HG03521 (cell line): ENCODE results near the gene SETD3.

Experiments
- ATAC-seq: cut with Tn5 transposase; IDR thresholded peaks from one replicate; pipeline ENCODE4 v1.9.1; 2021; ENCODE audit warnings: mild to moderate bottlenecking, moderate library complexity; ENCODE audit not compliant: unreplicated experiment

Gene SETD3

DNA sequence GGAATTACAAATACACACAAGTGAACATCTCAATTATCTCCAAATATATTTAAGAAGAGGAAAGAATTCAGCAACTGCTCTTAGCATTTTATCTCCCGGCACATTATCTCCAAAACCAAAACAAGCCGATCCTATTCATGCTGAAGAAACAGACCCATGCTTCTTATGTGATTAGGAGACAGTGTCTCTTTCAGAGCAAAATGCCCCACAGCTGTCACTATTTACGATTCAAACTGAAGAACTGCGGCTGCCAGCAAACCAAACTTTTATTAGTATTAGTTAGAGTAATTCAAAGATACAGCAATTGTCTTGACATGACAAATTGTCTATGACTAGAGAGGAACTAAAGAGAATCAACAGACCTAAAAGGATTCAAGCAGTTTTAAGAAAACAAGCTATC is 79.4 kb downstream of the SETD3 start:
- ATAC-seq = no peak

DNA sequence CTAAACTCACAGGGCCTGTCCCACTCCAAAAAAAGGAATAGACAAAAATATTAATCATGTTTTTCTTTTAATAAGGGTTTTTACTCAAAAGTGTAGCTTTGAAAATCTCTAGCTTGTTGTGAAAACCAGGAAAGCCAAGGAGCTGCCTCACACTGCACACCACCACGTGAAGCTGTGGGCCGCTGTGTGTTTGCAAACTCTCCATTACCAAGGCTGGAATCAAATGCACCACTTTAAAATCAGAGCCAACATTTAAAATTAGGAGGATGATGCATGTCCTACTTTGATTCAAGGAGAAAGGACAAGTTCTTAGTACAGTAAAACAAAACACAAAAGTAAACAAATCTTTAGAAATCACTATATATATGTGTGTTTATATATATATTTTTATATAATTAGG is 83.0 kb downstream of the SETD3 start:
- no peak for ATAC-seq

DNA sequence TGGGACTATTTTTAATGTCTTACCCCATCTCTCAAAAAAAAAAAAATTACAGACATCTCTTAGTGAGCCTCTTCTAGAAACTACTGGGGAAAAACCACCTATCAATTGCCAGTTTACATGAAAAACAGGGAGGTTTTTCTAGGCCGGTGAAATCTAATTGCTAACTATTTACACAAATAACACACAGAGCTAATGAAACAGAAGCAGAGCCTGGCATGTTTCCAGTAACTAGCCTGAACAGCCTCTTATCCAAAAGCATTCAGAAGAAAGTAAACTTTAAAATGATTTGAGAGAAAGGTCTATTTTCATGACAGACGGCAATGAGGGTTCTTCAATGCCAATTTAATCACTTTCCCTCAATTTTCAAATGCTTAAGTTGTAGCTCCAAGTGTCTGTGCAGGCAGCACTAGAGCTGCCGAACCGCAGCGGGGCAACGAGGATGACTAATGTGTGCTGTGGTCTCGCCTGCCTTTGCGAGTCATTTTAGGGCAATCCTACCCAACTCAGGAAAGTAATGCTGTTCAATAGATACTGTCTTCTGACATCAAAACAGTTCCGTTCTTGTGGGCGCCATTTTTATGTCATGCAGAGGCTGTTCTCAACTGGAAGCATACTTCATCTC is 84.6 kb downstream of the SETD3 start:
- ATAC-seq = no peak

- no peak for ATAC-seq
Observed at GRCh38 chr14:99394602-99395156, 86.0 kb downstream of the SETD3 start.

- peak; percentile 55 for ATAC-seq
Observed at GRCh38 chr14:99393059-99393655, 87.5 kb downstream of the SETD3 start.

DNA sequence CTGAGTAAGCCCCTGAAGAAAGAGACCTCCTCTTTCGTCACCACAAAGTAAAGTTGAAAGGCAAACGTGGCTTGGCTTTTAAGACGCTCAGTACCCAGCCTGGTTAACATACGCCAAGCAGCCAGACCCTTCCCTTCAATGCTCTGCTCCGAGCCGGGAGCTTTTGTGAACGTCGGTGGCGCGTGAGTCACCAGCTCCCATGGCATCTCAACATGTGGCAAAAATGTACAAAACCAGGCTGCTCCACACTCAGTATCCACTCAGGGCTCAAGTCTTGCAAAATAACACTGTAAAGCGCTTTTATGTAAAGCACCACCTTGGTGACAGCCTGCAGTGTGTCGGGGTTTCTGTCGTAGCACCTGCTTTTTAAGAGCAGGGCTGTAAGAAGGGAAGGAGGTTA is 89.0 kb downstream of the SETD3 start:
- ATAC-seq = no peak

GRCh38 chr14:99389174-99389826 is 91.4 kb downstream of the SETD3 start:
- ATAC-seq = peak; percentile 41

DNA sequence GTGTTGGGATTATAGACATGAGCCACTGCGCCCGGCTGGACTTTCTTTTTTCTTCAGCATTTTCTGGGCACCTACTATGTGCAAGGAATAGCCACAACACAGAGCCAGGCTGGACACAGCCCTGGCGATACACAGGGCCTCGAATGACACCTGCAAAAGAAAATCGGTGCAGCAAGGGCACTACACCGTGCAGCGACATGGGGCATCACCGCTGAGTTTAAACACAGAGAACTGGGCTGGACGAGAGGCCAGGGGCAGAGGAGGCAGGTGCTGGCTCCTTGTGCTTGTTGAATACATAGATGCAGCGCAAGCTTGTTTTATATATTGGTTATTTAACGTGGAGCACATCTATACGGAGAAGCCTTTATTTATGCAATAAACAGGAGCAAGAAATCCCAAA is 92.4 kb downstream of the SETD3 start:
- no peak for ATAC-seq

GRCh38 chr14:99387880-99388279 is 92.8 kb downstream of the SETD3 start:
- ATAC-seq = no peak

DNA sequence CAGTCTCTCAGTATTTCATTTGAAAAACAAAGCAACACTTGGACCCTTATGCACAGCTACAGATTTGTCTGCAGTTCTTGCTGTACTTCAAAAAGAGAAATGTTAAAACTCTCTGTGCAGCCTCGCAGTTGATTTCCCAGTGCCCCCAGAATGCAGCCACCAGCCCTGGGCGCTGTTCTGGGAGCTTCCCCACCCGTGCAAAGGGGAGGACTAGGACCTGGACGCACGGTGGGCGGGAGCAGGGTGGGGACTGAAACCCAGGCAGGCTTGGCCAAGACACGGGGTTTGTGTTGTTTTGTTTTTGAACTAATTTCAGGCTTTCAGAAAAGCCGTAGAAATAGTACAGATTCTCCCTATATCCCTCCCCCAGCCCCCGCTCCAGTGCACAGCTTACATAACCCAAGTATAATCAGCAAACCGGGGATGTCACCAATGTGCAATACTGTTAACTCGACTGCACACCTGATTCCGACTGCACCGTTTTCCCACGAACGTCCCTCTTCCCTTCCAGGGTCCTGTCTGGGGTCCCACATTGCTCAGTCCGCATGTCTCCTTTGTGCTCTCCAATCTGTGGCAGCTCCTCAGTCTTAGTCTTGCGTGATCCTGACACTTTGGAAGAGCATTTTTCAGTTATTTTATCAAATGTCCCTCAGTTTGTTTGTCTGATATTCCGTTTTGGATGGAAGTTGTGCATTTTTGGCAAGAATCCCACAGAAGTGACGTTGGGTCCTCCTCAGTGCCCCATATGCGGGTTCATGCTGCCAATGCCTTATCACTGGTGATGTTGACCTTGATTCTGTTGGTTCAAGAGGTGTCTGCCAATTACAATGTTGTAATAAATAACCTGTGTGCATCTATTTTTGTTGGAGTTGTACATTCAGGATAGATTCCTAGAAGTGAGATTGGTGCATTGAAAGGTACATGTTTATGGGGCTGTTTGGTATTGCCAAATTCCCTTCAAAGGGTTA is 95.9 kb downstream of the SETD3 start:
- no peak for ATAC-seq

DNA sequence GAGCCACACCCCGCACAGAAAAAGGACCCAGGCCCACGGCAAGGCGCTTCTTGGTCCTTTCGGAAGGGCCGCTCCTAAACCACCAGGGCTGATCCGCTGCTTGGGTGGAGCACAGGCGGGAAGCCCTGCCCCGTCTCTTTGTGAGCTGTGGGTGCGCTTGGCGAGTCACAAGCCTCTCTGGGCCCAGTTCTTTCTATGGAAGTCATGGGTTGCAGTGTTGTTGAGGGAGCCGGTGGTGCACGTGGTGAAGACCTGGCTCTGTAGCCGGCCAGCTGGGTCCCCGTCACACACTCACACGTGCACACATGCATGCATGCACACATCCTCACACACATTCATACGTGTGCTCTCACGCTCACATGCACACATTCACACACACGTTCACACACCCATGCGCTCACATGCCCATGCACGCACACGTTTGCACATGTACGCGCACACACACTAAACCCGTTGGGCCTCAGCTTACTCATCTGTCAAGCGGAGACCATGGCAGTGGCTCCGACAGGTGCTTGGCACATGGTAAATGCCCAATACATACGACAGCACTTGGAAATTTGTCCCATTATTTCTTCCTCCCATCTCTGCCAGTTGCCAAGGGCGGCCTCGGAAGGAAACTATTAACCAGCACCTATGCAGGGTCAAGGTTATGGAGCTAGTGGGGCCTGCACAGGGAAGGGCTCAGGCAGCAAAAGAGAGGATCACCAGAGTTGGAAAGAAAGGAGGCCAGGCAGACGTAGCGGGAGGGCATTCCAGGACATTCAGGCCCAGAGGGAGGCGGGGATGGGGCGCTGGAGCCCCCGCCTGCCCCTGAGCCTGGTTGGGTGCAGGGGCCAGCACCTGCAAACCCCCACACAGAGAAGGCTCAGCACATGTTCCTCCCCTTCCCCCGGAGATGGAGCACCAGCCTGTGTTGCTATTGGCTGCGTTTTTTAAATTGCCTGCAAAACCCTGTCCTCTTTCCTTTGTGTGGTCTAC is 96.9 kb downstream of the SETD3 start:
- no peak for ATAC-seq

- ATAC-seq = no peak
Observed at GRCh38 chr14:99382781-99383471, 97.7 kb downstream of the SETD3 start.

DNA sequence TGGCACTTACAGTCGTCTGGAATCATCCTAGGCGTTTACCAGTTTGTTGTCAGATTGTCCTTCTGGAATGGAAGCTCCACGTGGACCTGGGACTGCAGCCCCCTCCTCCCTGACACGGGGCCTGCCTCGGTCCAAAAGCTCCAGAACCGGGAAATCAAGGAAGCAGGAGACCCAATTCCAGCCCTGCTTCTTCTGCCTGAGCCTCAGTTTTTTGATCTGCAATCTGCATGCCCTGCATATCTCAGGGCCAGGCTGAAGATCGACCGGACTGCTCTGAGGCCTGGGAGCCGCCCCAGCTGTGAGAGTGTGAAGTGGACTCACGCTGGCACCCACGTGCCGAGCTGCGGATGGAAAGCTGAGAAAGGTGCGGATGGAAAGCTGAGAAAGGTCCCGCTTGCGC is 98.6 kb downstream of the SETD3 start:
- no peak for ATAC-seq

GRCh38 chr14:99381688-99382060 is 99.0 kb downstream of the SETD3 start:
- no peak for ATAC-seq

DNA sequence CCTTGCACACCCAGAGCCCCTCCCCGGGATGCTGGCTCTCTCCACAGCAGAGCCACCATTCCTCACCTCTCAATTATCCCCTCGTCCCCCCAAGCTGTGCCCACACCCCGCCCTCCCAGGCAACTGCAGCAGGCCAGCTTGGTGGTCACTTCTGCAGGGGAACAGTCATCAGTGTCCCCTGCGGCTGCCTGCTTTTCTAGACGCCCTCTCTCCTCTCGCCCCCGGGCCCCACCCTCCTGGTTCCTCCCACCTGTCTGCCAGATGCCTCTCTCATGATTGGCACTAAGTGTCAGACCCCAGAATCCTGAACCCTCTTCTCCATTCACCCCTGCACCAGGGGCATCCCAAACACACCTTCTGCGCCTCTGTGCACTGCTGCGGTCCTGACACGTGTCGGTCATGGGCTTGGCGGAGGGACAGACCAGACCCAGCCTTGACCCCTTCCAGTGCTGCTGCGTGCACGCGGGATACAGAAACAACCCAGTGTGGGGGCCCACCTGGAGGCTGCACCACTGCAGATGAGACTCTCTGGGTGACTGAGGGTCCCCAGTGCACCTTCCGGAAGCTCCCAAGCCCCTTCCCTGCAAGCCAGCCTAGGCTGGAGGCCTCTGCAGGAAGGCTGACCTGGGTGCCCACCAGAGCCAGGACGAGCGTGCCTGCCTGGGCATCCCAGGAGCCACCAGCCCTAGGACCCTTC is 99.5 kb downstream of the SETD3 start:
- no peak for ATAC-seq

- ATAC-seq = no peak
Observed at GRCh38 chr14:99380402-99380801, 100.3 kb downstream of the SETD3 start.

- ATAC-seq = no peak
Observed at GRCh38 chr14:99378782-99379214, 101.9 kb downstream of the SETD3 start.

- no peak for ATAC-seq
Observed at GRCh38 chr14:99377951-99378350, 102.7 kb downstream of the SETD3 start.

DNA sequence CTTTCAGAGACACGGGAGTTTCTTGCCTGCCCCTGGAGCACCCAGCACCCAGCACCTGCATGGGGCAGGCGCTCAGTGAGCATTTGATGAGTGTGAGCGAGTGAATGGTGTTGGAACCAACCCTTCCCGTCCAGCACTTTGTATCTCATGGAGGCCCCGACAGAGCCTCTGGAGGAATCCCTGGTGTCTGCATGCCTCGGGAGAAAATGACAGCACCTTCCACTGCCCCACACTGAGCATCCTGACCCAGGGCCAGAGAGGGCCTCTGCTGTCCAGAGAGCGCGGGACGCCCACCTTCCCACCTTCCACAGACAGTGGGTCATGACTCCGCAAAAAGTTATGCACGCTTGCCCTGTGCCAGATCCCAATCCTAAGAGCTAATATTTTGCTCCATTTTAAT is 105.7 kb downstream of the SETD3 start:
- no peak for ATAC-seq
